Measurements from ENCODE around the gene SASH1.

The SASH1 gene

GRCh38 chr6:148502083-148502772 lies 159.6 kb downstream of the SASH1 start:
- no peak for DNase-seq

DNA sequence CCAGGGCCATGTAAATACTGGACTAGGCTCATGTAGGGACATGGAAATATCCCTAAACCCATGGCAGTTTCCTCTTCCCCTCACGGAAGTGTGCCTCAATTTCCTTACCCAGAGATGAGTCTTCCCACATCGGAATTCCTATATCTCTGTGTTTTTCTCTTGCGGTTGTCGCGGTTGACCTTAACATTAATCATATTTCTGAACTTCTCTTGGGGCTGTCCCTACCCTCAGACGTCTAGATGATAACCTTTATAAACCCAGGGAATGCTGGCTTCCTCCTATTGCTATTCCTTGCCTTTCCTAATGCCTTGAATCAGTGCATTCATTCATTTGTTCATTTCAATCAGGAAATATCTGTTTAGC lies 160.1 kb downstream of the SASH1 start:
- DNase-seq = no peak

DNA sequence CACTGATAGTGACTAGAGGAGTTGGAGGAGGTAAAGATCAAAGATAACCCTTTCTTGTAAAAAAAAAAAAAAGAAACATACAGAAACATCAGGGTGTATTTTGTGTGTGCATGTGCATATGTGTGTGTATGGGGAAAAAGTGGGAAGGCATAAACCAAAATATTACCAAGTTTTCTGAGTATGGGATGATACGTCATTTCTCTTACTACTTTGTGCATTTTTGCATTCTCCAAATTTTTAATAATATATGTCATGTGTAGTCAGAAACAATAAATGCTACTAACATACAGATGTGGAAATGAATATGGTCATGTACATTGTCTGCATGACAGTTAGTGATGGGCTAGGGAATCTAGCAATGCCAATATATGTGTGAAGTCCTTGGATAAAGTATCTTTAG lies 161.1 kb downstream of the SASH1 start:
- no peak for DNase-seq

- DNase-seq = no peak
Measured at GRCh38 chr6:148507774-148508173, 165.1 kb downstream of the SASH1 start.

- no peak for DNase-seq
Measured at GRCh38 chr6:148508401-148509041, 165.9 kb downstream of the SASH1 start.

- DNase-seq = no peak
Measured at GRCh38 chr6:148509119-148509799, 166.6 kb downstream of the SASH1 start.

DNA sequence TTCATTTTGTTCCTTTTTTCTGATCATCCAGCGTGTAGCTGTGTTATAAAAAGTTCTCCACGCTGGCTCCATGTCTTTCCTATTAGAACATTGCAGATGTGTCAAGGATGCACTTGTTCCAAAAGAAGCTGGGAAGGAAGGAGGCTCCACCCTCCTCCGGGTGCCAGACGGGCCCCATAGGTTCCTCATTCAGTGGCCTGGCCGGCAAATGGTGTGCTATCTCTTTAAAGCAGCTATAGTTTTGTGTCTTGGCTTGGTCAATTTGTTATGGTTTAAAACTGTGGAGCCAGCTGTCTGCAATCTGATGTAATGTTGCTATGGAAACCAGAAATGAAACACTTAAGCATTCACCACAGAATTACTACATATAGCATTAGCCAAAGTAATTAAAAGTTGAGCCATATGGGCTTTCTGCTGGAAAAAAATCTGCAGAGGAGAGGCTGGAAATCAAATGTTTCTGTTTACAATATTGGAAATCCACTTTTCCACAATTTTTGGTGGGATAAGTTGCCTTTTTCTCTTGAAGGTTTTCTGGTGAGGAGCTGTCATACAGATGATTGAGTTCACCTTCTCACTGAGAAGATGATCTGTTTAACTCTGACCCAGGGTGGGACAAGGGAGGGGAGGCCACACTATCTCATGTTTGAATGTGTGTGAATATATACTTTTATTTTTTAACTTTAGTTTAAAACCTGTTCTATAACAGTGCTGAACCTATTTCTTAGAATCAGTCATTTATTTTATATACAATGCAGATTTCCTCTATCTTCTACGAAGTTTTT lies 167.4 kb downstream of the SASH1 start:
- no peak for DNase-seq

DNA sequence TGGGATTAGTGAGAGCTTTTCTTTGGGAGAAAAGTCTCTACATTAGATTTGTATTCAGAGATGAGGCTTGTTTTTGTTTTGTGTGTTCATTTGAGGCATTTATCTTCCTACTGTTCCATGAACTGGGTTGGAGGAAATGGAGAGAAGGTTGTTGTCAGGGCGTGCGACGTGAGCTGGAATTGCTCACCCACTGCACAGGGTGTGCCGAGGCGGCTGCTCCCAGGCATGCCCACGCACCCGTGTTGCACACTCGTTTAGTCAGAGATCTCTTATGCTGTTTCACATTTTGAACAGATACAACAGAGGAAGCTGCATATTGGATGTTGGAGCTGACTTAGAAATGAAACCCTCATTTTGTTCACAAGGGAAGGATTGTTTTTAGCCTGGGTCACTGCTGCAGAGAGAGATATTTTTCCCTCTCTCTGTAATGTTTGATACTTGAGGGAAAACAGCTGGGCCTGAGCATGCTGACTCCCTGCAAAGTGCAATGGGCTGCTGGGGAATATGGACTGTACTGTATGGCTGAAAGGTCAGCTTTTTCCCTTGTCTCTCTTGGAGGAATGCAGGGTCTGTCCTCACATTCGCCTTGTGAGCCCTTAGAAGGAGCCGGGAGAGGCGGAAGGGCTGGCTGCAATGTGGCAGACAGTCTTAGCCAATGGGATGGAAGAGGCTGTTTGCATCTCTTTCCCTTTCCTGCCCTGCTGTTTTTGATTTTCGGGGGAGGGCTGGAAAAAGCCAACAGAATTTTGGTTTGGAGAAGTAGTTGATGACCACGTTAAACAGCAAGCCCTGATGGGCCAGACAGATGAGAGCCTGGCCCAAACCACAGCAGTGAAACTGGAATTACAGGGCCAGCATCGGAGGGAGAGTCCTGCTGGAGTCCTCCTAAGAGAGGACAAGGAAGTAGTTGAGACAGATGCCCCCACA lies 170.8 kb downstream of the SASH1 start:
- DNase-seq = no peak

DNA sequence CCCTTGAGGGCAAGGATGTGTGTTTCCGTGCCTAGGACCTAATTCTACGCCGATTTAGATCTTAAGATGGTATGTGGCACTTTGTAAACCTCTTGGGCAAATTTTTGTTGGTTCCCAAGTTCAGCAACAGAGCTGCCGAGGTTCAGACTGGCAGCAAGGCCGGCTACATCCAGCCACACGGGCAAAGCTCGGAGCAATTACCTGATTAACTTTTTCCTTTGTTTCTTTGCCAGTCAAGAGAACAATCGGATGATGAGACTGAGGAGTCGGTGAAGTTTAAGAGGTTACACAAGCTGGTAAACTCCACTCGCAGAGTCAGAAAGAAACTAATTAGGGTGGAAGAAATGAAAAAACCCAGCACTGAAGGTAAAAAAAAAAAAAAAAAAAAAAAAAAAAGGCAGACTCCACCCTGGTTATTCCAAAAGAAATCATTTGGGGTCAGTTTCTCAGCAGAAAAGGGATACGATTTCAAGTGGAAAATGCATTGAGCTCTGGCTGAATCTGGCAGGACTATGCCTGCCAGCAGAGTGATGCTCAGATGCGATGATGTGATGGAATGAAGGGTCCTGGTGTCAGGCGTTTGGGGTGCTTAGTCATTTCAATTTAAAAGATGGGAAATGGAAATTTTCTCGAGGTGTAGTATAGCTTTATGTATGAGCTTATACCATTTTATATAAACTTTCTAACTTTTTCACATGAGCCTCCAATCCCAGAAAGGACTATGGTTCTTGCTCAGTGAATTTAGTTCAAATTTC lies 171.6 kb downstream of the SASH1 start:
- DNase-seq = no peak

- DNase-seq = no peak
Measured at GRCh38 chr6:148516217-148516616, 173.6 kb downstream of the SASH1 start.

- no peak for DNase-seq
Measured at GRCh38 chr6:148516617-148517016, 174.0 kb downstream of the SASH1 start.

DNA sequence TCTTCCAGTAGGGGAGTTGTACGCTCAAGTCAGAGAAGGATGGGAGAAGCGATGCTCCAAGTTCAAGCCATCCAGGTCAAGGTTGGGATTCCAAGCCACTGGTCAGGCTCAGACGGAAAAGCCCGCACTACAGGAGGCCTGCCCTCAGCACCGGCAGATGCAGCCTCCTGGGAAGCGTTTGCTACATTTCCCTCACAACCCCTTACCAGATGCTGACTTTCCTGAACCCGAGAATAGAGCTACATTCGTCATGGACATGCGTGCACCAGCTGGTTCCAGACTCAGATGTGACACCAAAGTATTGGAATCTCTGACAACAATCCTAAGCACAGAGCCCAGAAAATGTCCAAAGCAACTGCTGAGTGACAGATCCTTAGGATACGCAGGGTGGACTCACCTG lies 174.8 kb downstream of the SASH1 start:
- no peak for DNase-seq

DNA sequence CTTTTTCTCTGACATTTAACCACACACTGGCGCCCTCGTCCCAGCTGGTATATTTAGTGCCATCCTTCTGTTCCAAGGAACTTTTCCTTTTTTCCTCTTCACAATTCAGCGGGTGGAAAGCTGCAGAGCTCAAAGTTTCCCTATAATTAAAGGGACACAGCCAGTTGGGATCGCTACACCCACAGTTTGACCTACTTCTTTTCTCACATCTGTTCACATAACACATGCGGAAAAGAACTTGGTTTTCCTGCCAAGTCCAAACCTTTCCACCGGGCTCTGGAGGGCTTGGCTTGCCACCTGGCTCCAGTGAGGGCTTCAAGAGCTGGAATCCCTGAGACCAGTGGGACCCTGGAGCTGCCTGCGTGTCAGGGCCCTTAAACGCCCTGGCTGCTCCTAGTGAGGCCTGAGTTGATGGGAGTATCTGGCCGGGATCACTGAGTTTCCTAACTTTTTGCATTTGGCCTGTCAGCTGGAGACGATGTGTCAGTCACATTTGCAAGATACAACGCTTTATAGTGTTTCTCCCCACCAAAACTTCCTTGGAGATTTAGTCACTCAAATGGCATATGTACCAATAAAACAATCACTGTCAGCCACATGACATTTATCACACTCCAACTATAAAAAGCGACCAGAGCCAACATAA lies 176.0 kb downstream of the SASH1 start:
- no peak for DNase-seq

DNA sequence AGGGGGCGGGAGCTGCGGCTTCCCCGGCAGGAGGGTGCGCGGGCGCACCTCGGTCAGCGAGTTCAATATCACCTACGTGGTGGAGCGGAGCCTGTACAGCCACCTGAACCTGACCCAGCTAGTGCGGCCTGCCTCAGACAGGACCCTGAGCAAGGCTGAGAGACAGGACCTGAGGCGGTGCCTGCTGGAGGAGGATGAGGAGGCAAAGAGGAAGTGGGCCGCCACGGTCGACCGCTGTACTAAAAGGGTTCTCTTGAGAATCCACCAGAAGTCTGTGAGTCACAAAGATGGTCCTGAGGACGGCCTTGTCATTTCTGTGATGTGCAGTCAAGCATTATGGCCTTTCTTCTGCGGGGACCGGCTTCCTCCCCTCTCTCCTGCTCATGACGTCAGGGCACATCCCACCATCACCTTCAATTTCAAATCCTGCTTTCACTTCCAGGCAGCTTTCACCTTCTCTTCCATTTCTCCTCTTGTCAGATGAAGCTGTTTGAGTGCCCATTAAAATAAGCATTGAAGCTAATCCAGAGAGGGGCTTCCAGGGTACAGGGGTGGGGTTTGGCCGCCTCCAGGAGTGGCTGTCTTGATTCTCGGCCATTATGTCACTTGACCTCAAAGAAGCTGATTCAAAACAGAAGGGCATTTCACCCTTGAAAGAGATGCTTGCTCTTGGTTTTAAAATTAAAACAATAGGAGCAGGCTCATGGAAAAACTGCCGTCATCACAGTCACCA lies 177.6 kb downstream of the SASH1 start:
- DNase-seq = no peak

- DNase-seq = no peak
Measured at GRCh38 chr6:148521158-148521557, 178.5 kb downstream of the SASH1 start.

DNA sequence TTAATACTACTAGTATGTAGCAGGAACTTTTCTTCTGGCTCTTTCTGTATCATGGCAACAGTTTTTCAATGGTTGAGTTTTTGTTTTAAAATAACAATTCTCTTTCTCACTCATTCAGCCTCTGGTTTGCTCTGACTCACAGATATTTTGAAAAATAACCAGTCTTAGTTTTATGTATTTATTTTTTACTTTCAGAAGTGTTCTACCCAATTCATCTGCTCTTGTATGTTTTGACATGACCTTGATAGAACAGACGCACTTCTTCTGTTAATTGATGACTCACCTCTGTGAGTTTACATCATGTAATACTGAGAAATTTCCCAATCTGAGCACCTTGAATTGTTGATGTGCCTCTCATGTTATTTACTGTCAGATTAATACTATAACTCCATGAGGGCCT lies 178.9 kb downstream of the SASH1 start:
- DNase-seq = no peak

GRCh38 chr6:148523048-148523447 lies 180.4 kb downstream of the SASH1 start:
- no peak for DNase-seq

- no peak for DNase-seq
Measured at GRCh38 chr6:148523551-148523950, 180.9 kb downstream of the SASH1 start.

DNA sequence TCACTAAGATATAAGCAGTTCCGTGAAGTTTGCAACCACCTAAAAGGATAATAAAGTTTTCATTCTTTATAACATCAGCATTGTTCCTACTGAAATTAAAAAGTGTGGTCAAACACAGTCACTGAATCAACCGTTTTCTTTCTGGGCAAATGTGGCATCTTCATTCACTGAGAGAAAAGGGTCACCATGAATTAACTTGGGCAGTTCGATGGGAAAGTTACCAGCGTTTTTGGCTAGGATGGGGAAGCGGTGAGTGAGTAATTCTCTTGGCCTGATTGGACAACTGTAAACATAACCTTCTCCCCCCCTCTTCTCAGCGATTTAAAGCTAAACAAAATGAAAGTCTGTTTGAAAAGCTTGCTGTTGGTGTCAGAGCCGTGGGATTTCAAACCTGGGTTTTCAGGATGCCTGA lies 181.8 kb downstream of the SASH1 start:
- no peak for DNase-seq

GRCh38 chr6:148524976-148525375 lies 182.3 kb downstream of the SASH1 start:
- DNase-seq = no peak

Measured in 8988T (cell line).